ENCODE results near the gene ATP6V1B1. TPM values are rescaled to one million over a fixed set of nuclear protein-coding genes. Genes with fewer than 3 reads are reported as not detected.

The ATP6V1B1 gene
- total RNA-seq, 2 experiments from 2014 or later = not detected

GRCh38 chr2:70903641-70904340 lies 31.9 kb upstream of the ATP6V1B1 start:
- no peaks in the 10 kb centered on the region for H3K36me3 Mint-ChIP-seq (ENCODE audit: low read depth)
- H3K27ac Mint-ChIP-seq = no peak overlapping the region
- no peak for DNase-seq
- H3K9me3 Mint-ChIP-seq = no peaks in the 10 kb centered on the region
- peaks cover 80% of the 10 kb centered on the region for H3K27me3 Mint-ChIP-seq (ENCODE audit: low read depth)
- intact Hi-C loops (cut with micrococcal nuclease) = no loop called here
- CTCF ChIA-PET = interaction anchor here (0.6 to 0.7 kb wide), 2 partner anchors 35 to 41 kb away, joined by 3 to 5 read pairs; no protein-coding TSS in a partner anchor
- peaks cover 36% of the 10 kb centered on the region for H3K4me1 Mint-ChIP-seq (ENCODE audit: low read depth)
- H3K4me3 Mint-ChIP-seq = no peak overlapping the region

GRCh38 chr2:70904371-70905216 lies 31.1 kb upstream of the ATP6V1B1 start:
- CTCF ChIA-PET = interaction anchor here (0.6 kb wide), 1 partner anchor 36 kb away, joined by 5 read pairs; no protein-coding TSS in a partner anchor
- H3K27me3 Mint-ChIP-seq (ENCODE audit: low read depth) = peaks cover 74% of the 10 kb centered on the region
- DNase-seq = no peak
- no peak overlapping the region for H3K4me3 Mint-ChIP-seq
- peaks cover 29% of the 10 kb centered on the region for H3K4me1 Mint-ChIP-seq (ENCODE audit: low read depth)
- no peaks in the 10 kb centered on the region for H3K36me3 Mint-ChIP-seq (ENCODE audit: low read depth)
- H3K27ac Mint-ChIP-seq = no peak overlapping the region
- intact Hi-C loops (cut with micrococcal nuclease) = no loop called here
- H3K9me3 Mint-ChIP-seq = no peaks in the 10 kb centered on the region

- no peaks in the 10 kb centered on the region for H3K9me3 Mint-ChIP-seq
- intact Hi-C loops (cut with micrococcal nuclease) = loop anchor here (2.0 kb wide), 1 partner anchor 17 kb away; no protein-coding TSS in a partner anchor
- peaks cover 72% of the 10 kb centered on the region for H3K27me3 Mint-ChIP-seq (ENCODE audit: low read depth)
- H3K4me1 Mint-ChIP-seq (ENCODE audit: low read depth) = peaks cover 25% of the 10 kb centered on the region
- CTCF ChIA-PET = interaction anchor here (0.7 to 1.1 kb wide), 3 partner anchors 12 to 16 kb away, joined by 3 to 10 read pairs (median 4); no protein-coding TSS in a partner anchor
- no peak for DNase-seq
- no peaks in the 10 kb centered on the region for H3K36me3 Mint-ChIP-seq (ENCODE audit: low read depth)
- H3K27ac Mint-ChIP-seq = no peak overlapping the region
- H3K4me3 Mint-ChIP-seq = no peak overlapping the region
Observed at GRCh38 chr2:70905443-70906421, 30.0 kb upstream of the ATP6V1B1 start.

- peaks cover 19% of the 10 kb centered on the region for H3K4me1 Mint-ChIP-seq (ENCODE audit: low read depth)
- intact Hi-C loops (cut with micrococcal nuclease) = loop anchor here (2.0 kb wide), 1 partner anchor 18 kb away; no protein-coding TSS in a partner anchor
- no peaks in the 10 kb centered on the region for H3K36me3 Mint-ChIP-seq (ENCODE audit: low read depth)
- no peak overlapping the region for H3K27ac Mint-ChIP-seq
- no peaks in the 10 kb centered on the region for H3K9me3 Mint-ChIP-seq
- no peak overlapping the region for H3K4me3 Mint-ChIP-seq
- CTCF ChIA-PET = interaction anchor here (0.7 to 1.1 kb wide), 3 partner anchors 11 to 17 kb away, joined by 3 to 10 read pairs (median 4); no protein-coding TSS in a partner anchor
- H3K27me3 Mint-ChIP-seq (ENCODE audit: low read depth) = peaks cover 66% of the 10 kb centered on the region
- DNase-seq = no peak
Observed at GRCh38 chr2:70906439-70907005, 29.2 kb upstream of the ATP6V1B1 start.

- H3K27me3 Mint-ChIP-seq (ENCODE audit: low read depth) = peaks cover 63% of the 10 kb centered on the region
- H3K9me3 Mint-ChIP-seq = no peaks in the 10 kb centered on the region
- H3K36me3 Mint-ChIP-seq (ENCODE audit: low read depth) = no peaks in the 10 kb centered on the region
- no peak overlapping the region for H3K27ac Mint-ChIP-seq
- DNase-seq = no peak
- CTCF ChIA-PET = interaction anchor here (1.1 kb wide), 1 partner anchor 13 kb away, joined by 4 read pairs; no protein-coding TSS in a partner anchor
- H3K4me3 Mint-ChIP-seq = peak overlapping the region; percentile 43
- H3K4me1 Mint-ChIP-seq (ENCODE audit: low read depth) = peaks cover 16% of the 10 kb centered on the region
- intact Hi-C loops (cut with micrococcal nuclease) = loop anchor here (2.0 kb wide), 1 partner anchor 19 kb away; no protein-coding TSS in a partner anchor
Observed at GRCh38 chr2:70907130-70908057, 28.3 kb upstream of the ATP6V1B1 start.

GRCh38 chr2:70916291-70916690 lies 19.4 kb upstream of the ATP6V1B1 start:
- intact Hi-C loops (cut with micrococcal nuclease) = no loop called here
- no peaks in the 10 kb centered on the region for H3K9me3 Mint-ChIP-seq
- H3K27ac Mint-ChIP-seq = no peak overlapping the region
- no peak for DNase-seq
- no peak overlapping the region for H3K4me3 Mint-ChIP-seq
- no peaks in the 10 kb centered on the region for H3K36me3 Mint-ChIP-seq (ENCODE audit: low read depth)
- CTCF ChIA-PET = interaction anchor here (0.6 to 2.9 kb wide), 5 partner anchors 42 to 612 kb away, joined by 3 to 34 read pairs (median 8); no protein-coding TSS in a partner anchor
- no peaks in the 10 kb centered on the region for H3K4me1 Mint-ChIP-seq (ENCODE audit: low read depth)
- H3K27me3 Mint-ChIP-seq (ENCODE audit: low read depth) = peaks cover 34% of the 10 kb centered on the region

- Mint-ChIP-seq H3K9me3 (no peaks in the 10 kb centered on the region), H3K4me3 (no peak overlapping the region), H3K4me1 (ENCODE audit: low read depth) (no peaks in the 10 kb centered on the region), H3K27me3 (ENCODE audit: low read depth) (peaks cover 22% of the 10 kb centered on the region), H3K36me3 (ENCODE audit: low read depth) (no peaks in the 10 kb centered on the region), H3K27ac (no peak overlapping the region)
- intact Hi-C loops (cut with micrococcal nuclease) = loop anchor here (2.0 kb wide), 1 partner anchor 29 kb away; no protein-coding TSS in a partner anchor
- no peak for DNase-seq
- CTCF ChIA-PET = interaction anchor here (0.7 to 2.9 kb wide), 5 partner anchors 12 to 129 kb away, joined by 3 to 34 read pairs (median 8); no protein-coding TSS in a partner anchor
Observed at GRCh38 chr2:70918016-70918415, 17.7 kb upstream of the ATP6V1B1 start.

- CTCF ChIA-PET = interaction anchor here (0.6 to 8.6 kb wide), 22 partner anchors 9 to 264 kb away, joined by 3 to 143 read pairs (median 4); partner anchors contain the start of gene FIGLA
- DNase-seq = peak; percentile 85
- no peak overlapping the region for H3K4me3 Mint-ChIP-seq
- no peaks in the 10 kb centered on the region for H3K36me3 Mint-ChIP-seq (ENCODE audit: low read depth)
- no peaks in the 10 kb centered on the region for H3K9me3 Mint-ChIP-seq
- H3K4me1 Mint-ChIP-seq (ENCODE audit: low read depth) = no peaks in the 10 kb centered on the region
- no peak overlapping the region for H3K27ac Mint-ChIP-seq
- peaks cover 22% of the 10 kb centered on the region for H3K27me3 Mint-ChIP-seq (ENCODE audit: low read depth)
- intact Hi-C loops (cut with micrococcal nuclease) = loop anchor here (1.0 to 2.0 kb wide), 5 partner anchors 27 to 265 kb away; no protein-coding TSS in a partner anchor
Observed at GRCh38 chr2:70919672-70920366, 15.9 kb upstream of the ATP6V1B1 start.

- no peaks in the 10 kb centered on the region for H3K9me3 Mint-ChIP-seq
- H3K4me3 Mint-ChIP-seq = no peak overlapping the region
- CTCF ChIA-PET = interaction anchor here (0.6 to 8.6 kb wide), 24 partner anchors 8 to 264 kb away, joined by 3 to 143 read pairs (median 4); partner anchors contain the start of gene FIGLA
- DNase-seq = no peak
- no peak overlapping the region for H3K27ac Mint-ChIP-seq
- H3K27me3 Mint-ChIP-seq (ENCODE audit: low read depth) = peaks cover 22% of the 10 kb centered on the region
- intact Hi-C loops (cut with micrococcal nuclease) = loop anchor here (1.0 to 2.0 kb wide), 4 partner anchors 49 to 266 kb away; no protein-coding TSS in a partner anchor
- H3K36me3 Mint-ChIP-seq (ENCODE audit: low read depth) = no peaks in the 10 kb centered on the region
- H3K4me1 Mint-ChIP-seq (ENCODE audit: low read depth) = no peaks in the 10 kb centered on the region
Observed at GRCh38 chr2:70920367-70920715, 15.4 kb upstream of the ATP6V1B1 start.

GRCh38 chr2:70921031-70921430 lies 14.7 kb upstream of the ATP6V1B1 start:
- Mint-ChIP-seq H3K4me1 (ENCODE audit: low read depth) (no peaks in the 10 kb centered on the region), H3K9me3 (no peaks in the 10 kb centered on the region), H3K27ac (no peak overlapping the region), H3K27me3 (ENCODE audit: low read depth) (peaks cover 19% of the 10 kb centered on the region), H3K4me3 (no peak overlapping the region), H3K36me3 (ENCODE audit: low read depth) (no peaks in the 10 kb centered on the region)
- CTCF ChIA-PET = interaction anchor here (1.2 to 8.6 kb wide), 14 partner anchors 10 to 132 kb away, joined by 3 to 143 read pairs (median 6); partner anchors contain the start of gene FIGLA
- intact Hi-C loops (cut with micrococcal nuclease) = loop anchor here (2.0 kb wide), 2 partner anchors 58 to 266 kb away; no protein-coding TSS in a partner anchor
- peak; percentile 1 for DNase-seq
